Limb (tissue), 2 donors: ENCODE measurements around the gene OSBPL10.
"Not testable (repeated sequence)": the region's sequence is repeated elsewhere in the genome, so short reads cannot be mapped to it uniquely, and the experiment has no call there.

ENCODE experiments used
- DNase-seq, 2 donors: peaks; one replicate each; pipeline ENCODE4 v3.0.0-alpha.2; 2016; ENCODE audit errors: extremely low spot score in 2 of 2

OSBPL10 gene

GRCh38 chr3:31709005-31709404 is 272.1 kb downstream of the OSBPL10 start:
- DNase-seq, result no peak

- DNase-seq, result no peak
Measured at GRCh38 chr3:31707286-31707685, 273.8 kb downstream of the OSBPL10 start.

DNA sequence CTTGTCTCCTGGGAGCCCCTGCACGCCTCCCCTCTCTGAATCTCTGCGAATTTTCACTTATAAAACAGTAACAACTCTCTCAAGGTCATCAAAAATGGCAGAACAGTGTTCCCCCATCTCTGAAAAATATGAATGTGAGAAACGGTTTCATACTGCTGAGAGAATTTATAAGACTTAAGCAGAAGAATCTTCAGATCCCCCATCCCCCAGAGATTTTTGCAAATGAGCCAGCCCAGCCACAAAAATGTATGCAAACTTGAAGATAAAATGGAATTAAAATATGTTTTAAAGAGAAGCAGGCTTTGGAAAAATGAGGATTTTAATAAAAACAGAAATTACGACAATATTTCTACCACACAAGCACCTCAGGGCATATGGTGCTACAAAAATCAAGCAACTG is 275.3 kb downstream of the OSBPL10 start:
- no peak for DNase-seq

DNA sequence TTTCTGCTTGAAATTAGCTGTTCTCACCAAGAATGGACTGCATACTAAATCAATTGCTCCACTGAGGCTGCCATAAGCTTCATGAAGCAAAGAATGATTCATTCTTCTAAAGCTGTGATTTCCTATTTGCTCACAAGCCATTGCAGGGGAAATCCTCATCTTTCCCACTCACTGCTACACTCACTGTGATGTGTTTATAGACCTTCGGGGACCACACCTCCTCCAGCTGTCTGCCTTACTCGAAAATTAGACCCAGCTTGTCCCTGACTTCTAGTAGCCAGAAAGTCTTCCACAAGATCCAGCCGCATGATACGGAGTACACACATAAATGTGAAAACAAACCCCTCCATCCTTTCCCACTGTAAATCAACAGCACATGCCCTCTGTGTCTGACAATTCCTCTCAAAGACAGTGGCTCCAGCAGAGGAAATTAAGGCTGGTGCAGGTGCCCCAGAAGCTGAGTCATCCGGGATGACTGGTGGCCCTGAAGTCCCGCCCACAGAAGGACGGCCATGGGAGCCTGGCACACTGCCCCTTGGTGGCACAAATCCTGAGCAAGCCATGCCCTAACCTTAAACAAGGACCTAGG is 276.4 kb downstream of the OSBPL10 start:
- DNase-seq, result peak in 1 of 2 donors; percentile 32

DNA sequence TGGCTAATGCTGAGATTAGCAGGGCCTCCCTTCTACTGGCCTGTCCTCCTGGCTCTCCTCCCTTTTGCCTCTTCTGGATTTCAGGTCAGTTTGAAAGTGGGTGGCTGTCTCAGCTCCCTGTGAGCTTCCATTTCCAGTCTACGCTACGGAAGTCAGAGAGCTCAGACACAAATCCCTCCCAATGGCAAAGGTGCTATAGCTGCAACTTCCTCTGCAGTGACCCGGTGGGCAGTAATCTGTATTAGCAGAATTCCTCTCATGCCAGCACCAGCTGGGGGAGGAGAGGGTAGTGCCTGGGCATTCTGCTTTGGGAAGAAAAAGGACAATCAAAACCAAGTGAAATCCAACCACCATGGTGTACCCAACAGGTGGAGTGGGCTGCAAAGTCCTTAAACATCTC is 276.9 kb downstream of the OSBPL10 start:
- no peak for DNase-seq

GRCh38 chr3:31701286-31701685 is 279.8 kb downstream of the OSBPL10 start:
- DNase-seq, result no peak

DNA sequence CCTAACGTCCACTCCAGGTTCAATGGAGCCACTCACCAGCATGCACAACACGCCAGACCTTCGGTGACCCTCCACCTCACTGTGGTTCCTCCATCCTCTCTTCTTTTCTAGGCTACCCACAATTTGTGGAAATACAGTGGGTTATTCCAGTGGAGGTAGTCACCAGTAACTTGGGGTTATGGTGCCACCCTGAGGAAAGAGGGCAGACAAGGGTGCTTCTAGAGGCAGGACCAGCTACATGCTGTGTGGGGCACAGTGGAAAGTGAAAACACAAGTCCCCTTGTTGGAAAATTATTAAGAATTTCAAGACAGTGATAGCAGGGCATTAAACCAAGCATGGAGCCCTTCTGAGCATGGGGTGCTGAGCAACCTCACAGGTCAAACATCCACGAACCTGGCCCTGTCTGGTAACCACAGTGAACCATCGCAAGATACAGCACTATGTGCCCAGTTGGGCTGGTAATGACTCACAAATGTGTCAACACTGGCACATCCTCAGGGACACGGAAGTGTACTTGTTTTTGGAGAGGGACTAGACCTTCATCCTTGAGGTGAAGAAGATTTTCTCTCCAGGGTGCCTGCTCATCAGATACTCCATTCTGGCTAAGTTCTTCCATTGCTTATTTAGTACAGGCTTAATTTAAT is 281.6 kb downstream of the OSBPL10 start:
- DNase-seq, result no peak

DNA sequence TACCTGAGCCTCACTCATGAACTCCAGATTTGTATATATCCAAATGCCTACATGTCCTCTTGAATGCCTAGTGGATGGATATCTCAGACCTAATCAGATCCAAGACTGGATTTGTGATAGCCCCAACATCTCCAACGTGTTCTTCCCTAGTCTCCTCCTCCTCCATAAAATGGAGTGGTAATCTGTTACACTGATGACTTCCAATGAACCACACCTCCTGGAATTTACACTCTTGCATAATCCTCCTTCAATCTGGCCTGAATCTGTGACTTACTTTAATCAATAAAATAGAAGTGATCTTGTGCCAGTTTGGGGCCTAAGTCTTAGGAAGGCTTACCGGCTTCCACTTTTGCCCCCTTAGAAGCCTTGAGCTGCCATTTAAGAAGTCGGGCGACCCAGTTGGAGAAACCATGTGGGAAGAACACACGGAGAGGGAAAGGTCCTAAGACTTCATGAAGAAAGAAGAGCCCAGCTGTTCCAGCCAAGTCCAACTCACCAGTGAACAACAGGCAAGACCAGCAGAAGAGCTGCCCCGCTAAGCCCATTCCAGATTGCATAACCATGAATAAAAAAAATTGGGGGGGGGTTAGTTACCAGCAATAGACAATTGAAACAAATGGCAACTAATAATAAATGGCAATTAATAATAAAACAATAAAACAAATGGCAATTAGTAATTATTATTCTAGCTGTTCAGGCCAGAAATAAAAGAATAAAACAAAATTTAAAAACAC is 284.1 kb downstream of the OSBPL10 start:
- no peak for DNase-seq

DNA sequence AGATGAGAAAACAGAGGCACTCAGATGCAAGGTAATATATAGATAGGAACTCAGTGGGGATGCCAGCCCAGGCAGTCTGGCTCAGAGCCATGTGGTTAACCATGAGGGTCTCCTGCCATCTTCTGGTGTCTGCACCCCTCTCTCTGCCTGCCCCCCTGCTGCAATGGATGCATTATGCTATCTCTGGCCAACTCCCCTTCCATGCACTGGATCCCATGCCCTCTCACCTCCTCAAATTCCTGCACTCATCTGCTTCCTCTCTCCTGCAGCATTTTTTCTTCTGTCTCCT is 285.1 kb downstream of the OSBPL10 start:
- no peak for DNase-seq

DNA sequence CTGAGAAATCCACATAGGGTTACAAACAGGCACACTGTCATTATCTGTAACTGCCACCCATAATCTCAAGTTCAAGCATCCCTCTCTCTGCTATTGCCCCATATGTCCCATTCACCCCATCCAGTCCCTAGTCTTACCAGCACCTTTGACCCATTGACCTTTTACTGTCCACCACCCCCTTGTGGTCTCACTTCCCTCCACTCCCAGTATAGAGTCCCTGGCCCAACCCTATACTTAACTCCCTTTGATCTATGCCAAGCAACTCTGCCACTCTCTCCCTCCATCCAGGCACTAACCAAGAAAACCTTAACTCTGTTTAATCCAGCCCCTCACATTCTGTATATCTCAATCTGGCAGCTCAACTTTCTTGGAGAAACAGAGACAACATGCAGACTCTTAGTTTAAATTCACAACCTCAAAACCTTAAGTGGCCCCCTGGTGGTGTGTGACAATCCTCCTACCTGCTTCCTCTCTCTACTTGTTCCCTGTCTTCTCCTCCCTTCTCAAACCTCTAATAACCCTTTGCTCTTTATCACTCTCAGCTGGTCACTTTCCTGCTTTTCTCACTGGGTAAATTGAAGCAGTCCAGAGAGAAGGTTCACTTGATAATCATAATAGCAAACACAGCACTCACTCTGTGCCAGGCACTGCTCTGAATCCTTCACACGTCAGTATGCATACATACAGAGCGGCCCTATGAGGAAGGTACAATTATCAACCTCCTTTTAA is 285.6 kb downstream of the OSBPL10 start:
- DNase-seq, result no peak

- no peak for DNase-seq
Measured at GRCh38 chr3:31693346-31693745, 287.7 kb downstream of the OSBPL10 start.

- DNase-seq, result no peak
Measured at GRCh38 chr3:31692751-31693150, 288.3 kb downstream of the OSBPL10 start.

DNA sequence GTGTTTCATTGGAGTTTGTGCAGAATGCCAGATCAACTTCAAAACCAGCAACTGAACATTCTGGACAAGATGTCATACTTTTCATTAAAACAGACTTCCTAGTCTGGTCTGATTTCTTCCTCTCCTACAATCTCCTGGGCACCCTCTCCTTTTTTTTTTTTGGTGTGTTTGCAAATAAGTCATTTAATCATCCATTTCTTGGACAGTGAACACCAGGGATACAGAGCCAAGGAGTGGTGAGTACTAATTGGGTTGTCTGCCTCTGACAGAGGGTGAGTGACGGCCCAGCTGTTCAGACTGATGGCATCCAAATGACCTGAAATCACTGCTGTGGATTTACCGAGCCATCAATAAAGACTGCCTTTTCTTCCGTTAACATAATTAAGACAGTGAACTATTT is 290.3 kb downstream of the OSBPL10 start:
- no peak for DNase-seq

GRCh38 chr3:31689523-31689922 is 291.5 kb downstream of the OSBPL10 start:
- DNase-seq, result not testable (repeated sequence)

- DNase-seq, result no peak
Measured at GRCh38 chr3:31688984-31689383, 292.1 kb downstream of the OSBPL10 start.

- DNase-seq, result no peak
Measured at GRCh38 chr3:31687020-31687802, 293.9 kb downstream of the OSBPL10 start.

DNA sequence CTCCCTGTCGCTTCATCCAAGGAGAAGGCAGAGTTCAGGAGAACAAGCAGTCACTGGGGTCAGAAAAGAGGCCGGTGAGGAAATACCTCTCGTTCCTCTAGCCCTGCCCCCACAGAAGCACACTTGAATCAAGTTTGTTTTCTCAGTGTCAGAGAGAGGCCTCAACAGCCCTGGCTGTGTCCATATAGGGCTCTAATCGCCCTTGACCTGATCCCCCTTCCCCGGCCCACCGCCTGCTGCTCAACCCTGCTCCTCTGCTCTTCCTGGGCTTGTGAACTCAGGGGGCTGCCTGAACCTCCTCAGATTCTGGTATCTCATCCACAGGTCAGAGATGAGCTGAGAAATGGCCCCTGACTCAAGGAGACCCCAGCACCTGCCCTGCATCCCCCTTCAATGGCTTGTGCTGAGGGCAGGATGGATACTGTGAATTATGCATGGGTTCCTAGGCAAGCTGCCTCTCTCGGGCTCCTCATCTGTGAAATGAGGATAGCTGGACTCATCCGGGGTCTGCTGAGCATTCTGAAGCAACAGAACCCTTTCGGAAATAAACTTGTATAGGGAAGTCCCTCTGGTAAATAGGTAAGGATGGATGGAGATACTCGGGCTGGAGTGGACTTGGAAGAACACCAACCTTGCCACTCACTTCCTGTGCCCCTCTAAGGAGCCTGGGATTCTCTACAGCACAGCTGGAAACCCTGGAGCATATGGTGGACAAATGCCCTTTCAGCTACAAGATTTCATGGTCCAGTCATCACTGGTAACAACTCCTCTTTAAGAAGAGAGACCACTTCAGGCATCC is 300.8 kb downstream of the OSBPL10 start:
- no peak for DNase-seq

DNA sequence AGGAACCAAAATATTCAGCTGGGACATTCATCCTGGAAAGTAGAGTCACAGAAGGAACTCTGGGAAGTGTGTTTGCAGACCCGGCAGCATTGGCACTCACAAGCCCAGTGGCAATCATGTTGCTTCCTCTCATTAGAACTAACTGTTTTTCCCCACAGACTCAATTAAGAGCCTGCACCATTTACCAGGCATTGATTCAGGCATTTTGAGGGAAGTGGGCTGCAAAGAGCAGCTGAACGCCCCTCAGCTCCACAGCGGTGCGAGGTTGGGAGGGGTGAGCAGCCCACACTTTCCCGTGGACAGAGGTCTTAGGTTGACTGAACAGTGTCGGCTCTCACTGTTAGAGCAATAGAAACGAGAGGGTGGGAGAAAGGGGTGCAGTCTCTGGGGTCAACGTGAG is 304.5 kb downstream of the OSBPL10 start:
- no peak for DNase-seq

DNA sequence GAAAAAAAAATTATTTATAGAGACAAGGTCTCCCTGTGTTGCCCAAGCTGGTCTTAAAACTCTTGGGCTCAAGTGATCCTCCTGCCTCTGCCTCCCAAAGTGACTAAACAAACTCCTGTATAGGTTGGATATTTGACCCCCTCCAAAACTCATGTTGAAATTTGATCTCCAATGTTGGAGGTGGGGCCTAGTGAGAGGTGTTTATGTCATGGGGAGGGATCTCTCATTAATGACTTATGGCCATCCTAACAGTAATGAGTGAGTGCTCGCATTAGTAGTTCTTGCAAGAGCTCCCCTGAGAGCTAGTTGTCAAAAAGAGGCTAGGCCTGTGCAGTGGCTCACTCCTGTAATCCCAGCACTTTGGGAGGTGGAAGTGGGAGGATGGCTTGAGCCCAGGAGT is 307.1 kb downstream of the OSBPL10 start:
- DNase-seq, result no peak

GRCh38 chr3:31671976-31672375 is 309.1 kb downstream of the OSBPL10 start:
- DNase-seq, result no peak

DNA sequence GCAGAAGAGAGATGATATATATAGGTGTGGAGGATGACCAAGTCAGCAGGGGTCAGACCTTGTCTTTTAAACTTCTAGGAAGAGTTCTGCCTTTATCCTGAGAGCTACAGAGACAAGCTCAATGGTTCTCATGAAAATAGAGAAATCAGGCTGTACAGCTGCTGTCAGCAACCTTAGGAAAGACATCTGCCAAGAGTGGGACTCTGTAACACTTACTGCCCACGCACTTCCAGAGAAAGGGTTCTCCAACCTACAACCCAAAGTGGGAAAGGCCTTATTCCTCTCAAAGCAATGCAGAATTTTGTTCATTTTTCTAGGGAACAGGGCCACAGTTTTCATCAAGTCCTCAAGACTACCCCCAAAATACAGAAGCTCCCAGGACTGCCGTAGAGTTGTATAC is 309.6 kb downstream of the OSBPL10 start:
- no peak for DNase-seq
